RPMI7951 (cell line): Measurements from ENCODE around the gene TGM5. TPM values are rescaled to one million over a fixed set of nuclear protein-coding genes. Genes with fewer than 3 reads are reported as not detected.

Source experiments
- DNase-seq: peaks from one replicate; pipeline ENCODE4 v3.0.0-alpha.2; 2012; ENCODE audit warnings: low read depth
- total RNA-seq: library from RNA; depleted of rRNA; stranded (reverse); fragments of >200 nt; shearing (Covaris generic); gene quantifications from 2 replicates; pipeline ENCODE4 v1.2.3, GENCODE V29; 2014; rRNA removed

Gene TGM5
- total RNA-seq, 1 experiment from 2014 or later, result not detected

DNA sequence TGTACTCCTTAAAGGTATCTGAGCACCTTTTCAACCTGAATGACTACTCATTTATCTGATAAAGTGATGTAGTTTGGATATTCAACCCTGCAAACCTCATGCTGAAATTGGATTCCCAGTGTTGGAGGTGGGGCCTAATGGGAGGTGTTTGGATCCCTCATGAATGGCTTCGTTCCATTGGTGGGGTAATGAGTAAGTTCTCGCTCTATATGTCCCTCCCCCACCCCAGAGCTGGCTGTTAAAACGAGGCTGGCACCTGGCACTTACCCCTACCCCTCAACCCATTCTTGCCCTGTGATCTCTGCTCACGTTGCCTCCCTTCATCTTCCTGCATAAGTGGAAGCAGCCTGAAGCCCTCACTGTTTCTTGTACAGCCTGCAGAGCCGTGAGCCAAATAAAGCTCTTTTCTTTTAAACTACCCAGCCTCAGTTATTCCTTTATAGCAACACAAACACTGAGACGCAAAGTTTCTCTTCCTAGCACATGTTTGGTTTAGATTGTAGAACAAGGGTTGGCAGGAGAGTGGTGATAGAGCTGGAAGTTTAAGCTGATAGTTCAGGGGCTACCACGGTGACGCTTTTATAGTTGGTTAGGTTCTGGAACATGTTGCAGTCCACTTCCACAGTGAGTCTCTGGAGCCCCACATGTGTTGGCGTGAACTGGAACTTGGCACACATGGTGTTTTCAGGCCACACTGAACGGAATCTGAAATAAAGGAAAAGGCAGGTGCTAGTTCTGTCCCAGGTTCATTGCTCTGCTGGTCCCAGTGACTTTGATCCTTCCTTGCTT, 69.8 kb downstream of the TGM5 start:
- DNase-seq, result no peak

DNA sequence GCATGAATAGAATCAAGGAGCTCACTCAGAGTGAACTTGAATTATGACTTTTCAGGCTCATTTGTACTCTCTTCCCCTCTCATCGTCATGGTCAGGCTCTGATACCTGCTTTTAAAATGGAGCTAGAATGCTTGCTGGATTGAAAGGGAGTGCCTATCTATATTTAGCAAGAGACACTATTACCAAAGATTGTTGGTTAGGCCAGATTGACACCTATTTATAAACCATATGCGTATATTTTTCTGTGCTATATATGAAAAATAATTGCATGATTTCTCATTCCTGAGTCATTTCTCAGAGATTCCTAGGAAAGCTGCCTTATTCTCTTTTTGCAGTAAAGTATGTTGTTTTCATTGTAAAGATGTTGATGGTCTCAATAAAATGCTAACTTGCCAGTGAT, 71.9 kb downstream of the TGM5 start:
- DNase-seq, result no peak

DNA sequence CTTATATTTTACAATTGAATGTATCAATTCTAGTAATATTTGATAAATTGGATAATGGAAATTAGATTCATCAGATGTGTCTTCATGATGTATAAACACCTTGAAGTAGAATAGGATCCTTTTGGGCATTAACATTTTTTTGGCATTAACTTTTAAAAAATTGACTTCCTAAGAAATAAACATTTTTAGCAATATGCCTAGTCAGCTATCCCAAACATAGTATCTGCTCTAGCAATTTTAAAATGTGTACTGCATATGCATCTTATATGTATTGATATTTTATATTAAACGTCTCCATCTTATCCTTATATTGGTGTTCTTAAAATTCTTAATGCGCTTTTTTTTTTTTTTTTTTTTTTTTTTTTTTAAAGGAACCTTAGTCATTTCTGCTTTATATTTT, 73.0 kb downstream of the TGM5 start:
- DNase-seq, result no peak

DNA sequence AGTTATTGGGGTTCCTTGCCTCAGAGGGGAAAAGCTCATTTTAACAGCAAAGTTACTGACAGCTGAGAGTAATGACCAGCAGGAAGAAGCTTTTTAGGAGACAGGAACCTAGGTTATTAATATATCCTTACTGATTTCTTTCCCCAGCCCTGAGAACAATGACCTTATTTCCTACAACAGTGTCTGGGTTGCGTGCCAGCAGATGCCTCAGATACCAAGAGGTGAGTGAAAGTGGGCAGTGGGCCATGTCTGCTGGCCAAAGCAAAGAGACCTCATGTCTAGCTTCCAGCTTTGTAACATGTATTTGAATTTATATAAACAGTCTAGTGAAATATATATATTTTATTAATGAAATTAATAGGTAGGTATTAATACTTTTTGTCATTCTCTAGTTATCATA, 76.5 kb downstream of the TGM5 start:
- no peak for DNase-seq

DNA sequence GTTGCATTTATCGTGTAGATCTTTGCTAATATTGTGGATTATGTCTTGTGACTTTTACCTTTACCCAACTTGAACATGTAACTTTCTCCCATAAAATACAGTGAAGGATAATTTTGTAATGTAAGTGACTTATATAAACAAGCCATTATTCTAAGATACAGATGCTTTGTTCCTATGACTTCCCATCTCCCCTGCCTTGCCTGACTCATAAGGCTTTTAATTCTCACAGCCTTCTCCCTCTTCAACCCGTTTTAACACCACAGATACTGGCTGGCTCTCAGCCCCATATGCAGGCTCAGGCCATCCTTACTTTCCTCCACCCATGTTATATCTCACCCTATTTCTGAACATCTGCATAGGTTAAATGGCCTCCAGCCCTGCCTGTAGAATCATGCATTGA, 77.4 kb downstream of the TGM5 start:
- DNase-seq, result no peak

DNA sequence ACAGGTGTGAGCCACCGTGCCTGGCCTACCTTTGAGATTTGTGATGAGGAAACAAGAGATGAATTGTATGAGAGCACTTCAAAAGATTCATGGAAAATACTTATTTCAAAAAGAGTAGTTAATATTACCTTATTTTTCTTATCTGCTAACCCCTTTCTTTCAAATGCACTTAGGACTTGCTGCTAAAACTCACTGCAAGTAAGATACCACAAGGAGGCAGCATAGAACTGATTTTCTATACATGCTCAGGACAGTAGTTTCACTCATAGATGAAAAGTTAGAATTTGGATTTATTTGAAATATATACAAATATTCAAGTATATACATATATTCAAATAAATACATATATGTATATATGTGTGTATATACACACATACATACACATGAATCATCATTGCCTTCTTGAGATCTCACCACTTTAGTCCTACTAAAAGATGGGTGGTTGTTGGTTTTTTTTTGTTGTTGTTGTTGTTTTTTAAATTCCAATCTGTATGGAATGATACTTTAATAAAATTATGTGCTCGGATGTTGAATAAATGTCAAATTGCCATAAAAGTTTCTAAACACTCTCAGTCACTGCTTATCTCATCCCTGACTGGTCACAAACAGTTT, 79.1 kb downstream of the TGM5 start:
- DNase-seq, result peak; percentile 66

DNA sequence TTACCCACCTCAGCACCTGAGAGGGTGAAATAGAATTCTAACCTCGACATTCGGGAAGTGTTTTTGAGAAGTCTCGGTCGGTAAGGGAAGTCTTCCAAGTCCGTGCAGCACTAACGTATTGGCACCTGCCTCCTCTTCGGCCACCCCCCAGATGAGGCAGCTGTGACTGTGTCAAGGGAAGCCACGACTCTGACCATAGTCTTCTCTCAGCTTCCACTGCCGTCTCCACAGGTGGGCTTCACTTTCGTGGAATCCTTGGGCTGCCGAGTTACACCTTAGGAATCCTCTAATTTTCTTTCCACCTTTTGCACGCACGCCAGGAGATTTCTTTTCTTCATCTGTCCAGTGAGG, 80.8 kb downstream of the TGM5 start:
- DNase-seq, result no peak

DNA sequence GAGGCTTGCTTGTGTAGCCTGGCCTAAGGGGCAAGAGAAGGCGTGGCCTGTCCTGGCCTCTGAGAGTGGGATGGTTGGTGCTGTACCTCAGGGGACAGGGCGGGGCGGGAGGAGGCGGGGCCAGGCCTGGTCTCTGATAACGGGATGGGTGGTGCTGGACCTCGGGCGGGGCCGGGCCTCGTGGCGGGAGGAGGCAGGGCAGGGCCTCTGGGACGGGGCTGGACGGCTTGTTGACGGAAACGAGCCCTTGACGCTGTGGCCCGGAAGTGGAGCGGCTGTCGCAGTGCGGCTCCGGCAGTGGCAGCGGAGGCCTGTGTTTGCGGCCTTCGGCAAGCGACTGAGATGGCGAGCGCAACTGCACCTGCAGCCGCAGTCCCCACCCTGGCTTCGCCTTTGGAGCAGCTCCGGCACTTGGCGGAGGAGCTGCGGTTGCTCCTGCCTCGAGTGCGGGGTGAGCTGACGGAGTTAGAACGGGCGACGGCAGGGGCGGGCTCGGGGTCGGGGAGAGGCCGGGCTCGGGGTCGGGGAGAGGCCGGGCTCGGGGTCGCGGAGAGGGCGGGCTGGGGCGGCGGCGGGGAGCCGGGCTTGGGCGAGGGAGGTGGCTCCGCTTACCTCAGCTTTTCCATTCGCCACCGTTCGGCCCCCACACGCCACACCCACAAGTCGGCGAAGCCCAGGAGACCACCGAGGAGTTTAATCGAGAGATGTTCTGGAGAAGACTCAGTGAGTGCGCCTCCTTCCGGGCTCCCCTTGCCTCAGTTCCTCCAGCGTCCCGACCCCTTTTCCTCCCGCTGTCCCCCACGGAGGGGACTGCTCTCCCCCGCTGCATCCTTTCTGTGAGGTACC, 81.3 kb downstream of the TGM5 start, which contains the start of gene CCNDBP1:
Gene CCNDBP1 (plus strand): TSS at position 247 of the 846 bp plus-strand sequence. CDS start 96 bp downstream, at position 343.
- peak; percentile 94 for DNase-seq

DNA sequence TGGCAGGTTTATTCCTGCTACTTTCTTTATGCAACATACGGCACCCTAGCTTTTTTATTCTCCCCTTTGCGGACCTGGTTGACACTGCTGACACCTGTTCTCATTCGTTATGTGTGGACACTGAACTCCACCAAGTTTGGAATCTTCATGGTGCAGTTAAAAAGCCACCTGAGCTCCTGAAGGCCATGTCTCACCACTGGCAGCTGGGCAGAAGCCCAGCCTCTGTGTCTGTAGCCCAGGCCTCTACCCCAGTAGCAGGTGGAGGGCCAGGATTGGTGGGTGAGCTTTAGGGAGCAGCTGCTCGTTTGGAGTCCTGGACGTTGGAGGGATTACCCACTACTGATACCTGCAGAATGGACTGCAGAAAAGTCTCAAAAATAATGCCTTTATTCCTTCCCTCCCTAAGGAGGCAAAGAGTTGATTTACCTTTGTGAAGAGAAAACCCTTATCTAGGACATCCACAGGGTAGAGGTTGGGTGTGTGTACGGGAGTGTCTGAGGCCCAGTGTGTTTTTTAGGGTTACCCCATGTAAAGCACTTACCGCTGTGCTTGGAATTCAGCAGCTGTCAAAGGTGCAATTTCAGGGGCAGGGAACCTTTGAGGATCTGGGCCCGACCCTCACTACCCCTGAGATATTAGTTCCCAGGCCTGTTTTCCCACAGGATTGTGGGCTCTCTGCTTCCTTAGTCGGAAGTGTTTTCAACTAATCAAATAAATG, 82.2 kb downstream of the TGM5 start:
- DNase-seq, result no peak

DNA sequence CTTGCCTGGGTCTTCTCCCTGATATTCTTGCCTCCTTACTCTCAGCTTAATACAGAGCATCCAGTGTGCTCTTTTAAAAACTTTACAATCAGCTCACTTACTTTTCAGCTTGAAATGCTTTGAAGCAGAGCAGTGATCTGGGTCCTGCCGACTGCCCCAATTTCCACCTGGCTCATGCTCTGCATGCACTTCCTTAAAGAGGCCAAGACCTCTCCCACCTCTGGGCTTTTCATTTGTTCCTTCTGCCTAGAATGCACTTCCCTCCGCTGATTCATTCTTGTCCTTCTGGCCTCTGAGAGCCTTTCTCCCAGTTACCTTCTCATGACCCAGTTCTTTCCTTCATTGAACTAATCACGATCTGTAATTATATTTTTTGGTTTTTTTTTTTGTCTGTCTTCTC, 83.5 kb downstream of the TGM5 start:
- no peak for DNase-seq

Other genes with a start within 250 kb of the TGM5 start
- 19.8 and 22.8 TPM in 2 replicates for gene UBR1, start 160.9 kb downstream of the TGM5 start, total RNA-seq
- 15.8 and 16.1 TPM in 2 replicates for gene TMEM62, start 133.3 kb downstream of the TGM5 start, total RNA-seq
- 89.4 and 90.1 TPM in 2 replicates for gene CCNDBP1, start 81.5 kb downstream of the TGM5 start, total RNA-seq
- gene EPB42, start 45.9 kb downstream of the TGM5 start, total RNA-seq, result not detected in 2 replicates
- gene TGM7, start 35.3 kb upstream of the TGM5 start, total RNA-seq, result not detected in 2 replicates
- gene LCMT2, start 63.6 kb upstream of the TGM5 start, total RNA-seq, result 9.5 and 14.7 TPM in 2 replicates
- gene ZSCAN29, start 104.1 kb upstream of the TGM5 start, total RNA-seq, result 12.7 and 13.4 TPM in 2 replicates
- gene TUBGCP4, start 104.2 kb upstream of the TGM5 start, total RNA-seq, result 16.9 and 17.6 TPM in 2 replicates
- 25.4 and 26.7 TPM in 2 replicates for gene TP53BP1, start 226.2 kb upstream of the TGM5 start, total RNA-seq